Astrocyte of the cerebellum (primary cell): ENCODE results near the gene RFLNA.

Source experiments
- DNase-seq: peaks from one replicate; pipeline ENCODE4 v3.0.0-alpha.2; 2011; ENCODE audit warnings: low read depth
- H3K4me3 ChIP-seq: 2 replicates; pipeline ENCODE4 v1.5.1; 2011; ENCODE audit warnings: mild to moderate bottlenecking, low read depth, low read length, moderate library complexity
- CTCF ChIP-seq: IDR thresholded peaks from 2 replicates; pipeline ENCODE4 v1.5.1; 2012; ENCODE audit warnings: low read length, low read depth, moderate library complexity, mild to moderate bottlenecking; ENCODE audit errors: missing control alignments
- in situ Hi-C: cut with HindIII; loops from 2 replicates; pipeline ENCODE4 v1.10.0; 2017; ENCODE audit warnings: low sequenced_read_pairs

The RFLNA gene

GRCh38 chr12:124294780-124295341 is at the start of gene RFLNA:
Gene RFLNA (plus strand): TSS chr12:124295093. CDS start chr12:124295430, 337 bp downstream.
- no peak for DNase-seq
- peak within 1 kb of the TSS; percentile 60 for H3K4me3 ChIP-seq
- in situ Hi-C loops, result no loop called here
- no peak for TF ChIP-seq CTCF

GRCh38 chr12:124247331-124247730 is 47.6 kb upstream of the RFLNA start:
- H3K4me3 ChIP-seq, result no peak overlapping the region
- no peak for TF ChIP-seq CTCF
- in situ Hi-C loops, result no loop called here
- DNase-seq, result no peak

- no peak for DNase-seq
- TF ChIP-seq CTCF, result no peak
- no peak overlapping the region for H3K4me3 ChIP-seq
- in situ Hi-C loops, result no loop called here
These were observed 45.7 kb upstream of the RFLNA start for GRCh38 chr12:124248941-124249825.

GRCh38 chr12:124251186-124251585 is 43.7 kb upstream of the RFLNA start:
- in situ Hi-C loops, result no loop called here
- no peak overlapping the region for H3K4me3 ChIP-seq
- no peak for DNase-seq
- no peak for TF ChIP-seq CTCF

GRCh38 chr12:124252964-124253363 is 41.9 kb upstream of the RFLNA start:
- no peak for TF ChIP-seq CTCF
- H3K4me3 ChIP-seq, result no peak overlapping the region
- in situ Hi-C loops, result no loop called here
- no peak for DNase-seq

GRCh38 chr12:124254126-124254525 is 40.8 kb upstream of the RFLNA start:
- in situ Hi-C loops, result no loop called here
- no peak for TF ChIP-seq CTCF
- no peak overlapping the region for H3K4me3 ChIP-seq
- no peak for DNase-seq
